Suppressor macrophage (primary cell): ENCODE measurements around the gene PPFIBP2.
"Not testable (repeated sequence)": the region's sequence is repeated elsewhere in the genome, so short reads cannot be mapped to it uniquely, and the experiment has no call there.

Experiments used
- DNase-seq, 4 experiments: peaks; one replicate each; pipeline ENCODE4 v3.0.0-alpha.2; 2020 to 2022

PPFIBP2 gene

DNA sequence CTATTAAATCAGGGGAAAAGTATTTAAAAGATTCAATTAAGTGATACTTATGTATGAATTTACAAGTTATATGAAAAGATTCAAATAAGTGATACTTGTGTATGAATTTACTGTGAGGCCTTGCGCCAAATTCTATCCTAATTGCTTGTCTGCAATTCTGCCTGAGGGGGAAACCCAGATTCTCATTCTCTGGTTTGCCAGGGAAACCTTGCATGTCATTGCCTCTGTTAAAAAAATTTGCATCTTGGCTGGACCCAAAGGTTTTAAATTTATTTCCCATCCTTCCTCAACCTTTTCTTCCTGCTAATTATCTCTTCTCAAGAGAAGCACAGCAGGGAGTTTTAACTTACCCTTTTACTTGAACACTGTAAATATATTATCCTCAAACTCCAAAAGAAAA is 14.7 kb upstream of the PPFIBP2 start:
- no peak for DNase-seq

GRCh38 chr11:7500251-7500650 is 13.5 kb upstream of the PPFIBP2 start:
- DNase-seq, result no peak

DNA sequence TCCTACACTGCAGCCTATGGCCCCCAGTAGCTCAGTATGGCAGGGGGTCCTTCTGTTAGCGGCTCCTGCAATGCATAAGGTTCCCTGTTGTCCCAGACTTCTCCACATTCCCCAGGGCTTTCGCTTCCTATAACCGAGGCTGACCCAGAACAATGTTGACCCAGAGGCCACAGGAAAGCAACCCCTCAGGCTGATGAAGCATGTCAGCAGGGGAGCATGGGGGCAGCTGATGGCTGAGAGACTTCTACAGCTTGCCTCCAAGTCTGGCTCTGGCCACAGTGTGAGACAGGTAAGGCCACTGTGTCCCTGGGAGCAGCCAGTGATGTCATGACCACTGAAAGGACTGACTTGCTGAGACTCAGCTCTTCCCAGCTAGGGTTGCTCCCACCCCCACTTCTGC is 12.5 kb upstream of the PPFIBP2 start:
- no peak for DNase-seq

DNA sequence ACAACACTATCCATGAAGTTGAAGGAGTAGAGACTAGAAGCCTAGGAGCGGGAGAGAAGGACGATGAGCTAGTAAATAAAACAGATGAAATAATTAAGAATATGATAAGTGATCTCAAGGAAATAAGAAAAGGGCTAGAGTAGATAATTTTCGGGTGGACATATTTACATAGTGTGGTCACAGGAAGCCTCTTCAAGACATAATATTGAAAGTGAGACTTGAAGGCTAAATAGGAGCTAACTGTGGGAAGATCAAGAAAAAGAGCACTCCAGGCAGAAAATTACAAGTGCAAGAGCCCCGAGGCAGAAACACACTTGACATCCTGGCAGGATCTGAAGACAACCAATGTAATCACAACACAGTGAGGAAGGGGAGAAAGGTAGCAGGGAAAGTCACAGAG is 11.9 kb upstream of the PPFIBP2 start:
- no peak for DNase-seq

GRCh38 chr11:7506243-7506642 is 7.6 kb upstream of the PPFIBP2 start:
- no peak for DNase-seq

DNA sequence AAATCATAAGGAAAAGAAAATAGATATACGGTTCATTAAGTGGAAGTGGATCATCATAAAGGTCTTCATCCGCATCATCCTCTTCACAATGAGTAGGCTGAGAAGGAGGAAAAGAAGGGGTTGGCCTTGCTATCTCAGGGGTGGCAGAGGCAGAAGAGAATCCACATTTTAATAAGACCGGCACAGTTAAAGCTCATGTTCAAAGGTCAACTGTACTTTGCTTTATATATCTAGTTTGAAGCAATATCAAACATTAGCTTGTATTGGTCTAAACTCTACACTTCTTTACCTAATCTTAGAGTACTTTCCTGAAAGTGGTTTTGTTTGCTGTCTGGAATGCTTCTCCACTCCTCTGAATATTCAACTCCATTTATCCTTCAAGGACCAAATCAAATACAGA is 5.7 kb upstream of the PPFIBP2 start:
- no peak for DNase-seq

DNA sequence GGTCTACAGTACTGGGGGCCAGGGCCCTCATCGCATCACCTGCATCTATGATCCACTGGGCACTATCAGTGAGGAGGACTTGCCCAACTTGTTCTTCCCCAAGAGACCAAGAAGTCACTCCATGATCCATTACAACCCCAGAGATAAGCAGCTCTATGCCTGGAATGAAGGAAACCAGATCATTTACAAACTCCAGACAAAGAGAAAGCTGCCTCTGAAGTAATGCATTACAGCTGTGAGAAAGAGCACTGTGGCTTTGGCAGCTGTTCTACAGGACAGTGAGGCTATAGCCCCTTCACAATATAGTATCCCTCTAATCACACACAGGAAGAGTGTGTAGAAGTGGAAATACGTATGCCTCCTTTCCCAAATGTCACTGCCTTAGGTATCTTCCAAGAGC is 3.8 kb upstream of the PPFIBP2 start:
- DNase-seq, result no peak

DNA sequence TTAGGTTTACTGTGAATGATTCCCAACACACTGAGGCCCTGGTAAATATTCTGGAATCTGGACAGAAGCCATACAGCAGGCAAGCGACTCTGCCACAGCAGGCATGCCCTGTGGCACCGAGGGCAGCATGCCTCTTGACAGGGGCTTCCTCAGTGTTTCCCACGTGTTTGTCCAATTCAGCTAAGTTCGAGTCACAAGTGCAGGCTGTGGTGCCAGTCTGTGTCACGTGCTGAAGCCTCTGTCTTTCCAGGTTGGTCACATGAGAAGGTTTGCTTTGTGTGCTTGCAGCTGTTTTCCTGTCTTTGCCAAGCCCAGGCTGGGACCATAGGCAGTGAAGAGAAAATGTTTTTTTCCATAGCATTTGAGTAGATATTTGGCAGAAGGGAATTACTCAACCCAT is 2.4 kb upstream of the PPFIBP2 start:
- DNase-seq, result peak; percentile 60 to 76 (median 71)

GRCh38 chr11:7512525-7513233 is 1.1 kb upstream of the PPFIBP2 start:
- peak; percentile 90 to 97 (median 94) for DNase-seq

DNA sequence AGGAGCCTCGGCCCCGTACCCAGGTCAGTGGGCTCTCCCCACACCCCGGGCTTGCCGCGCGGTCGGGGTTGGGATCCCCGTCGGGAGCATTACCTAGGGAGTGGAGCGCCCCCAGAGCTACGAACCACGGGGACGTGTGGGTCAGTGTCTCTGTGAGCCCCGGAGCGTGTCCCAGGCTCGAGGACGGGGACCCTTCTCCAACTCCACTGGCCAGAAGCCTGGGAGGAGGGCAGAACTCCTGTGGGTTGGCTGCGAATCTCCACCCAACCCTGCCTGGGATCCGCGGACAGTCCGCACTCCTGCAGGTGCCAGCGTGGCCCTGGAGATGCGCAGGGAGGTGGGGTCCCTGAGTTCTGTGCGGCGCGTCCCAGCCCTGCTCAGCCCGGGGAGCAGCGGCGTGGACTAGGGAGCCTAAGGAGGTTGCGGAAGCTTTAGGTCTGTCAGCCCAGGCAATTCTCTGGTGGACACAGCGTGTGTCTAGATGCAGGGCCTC is 346 bp downstream of the PPFIBP2 start:
- DNase-seq, result peak; percentile 32 to 65 (median 52)

GRCh38 chr11:7515447-7515886 is 1.7 kb downstream of the PPFIBP2 start:
- no peak for DNase-seq

DNA sequence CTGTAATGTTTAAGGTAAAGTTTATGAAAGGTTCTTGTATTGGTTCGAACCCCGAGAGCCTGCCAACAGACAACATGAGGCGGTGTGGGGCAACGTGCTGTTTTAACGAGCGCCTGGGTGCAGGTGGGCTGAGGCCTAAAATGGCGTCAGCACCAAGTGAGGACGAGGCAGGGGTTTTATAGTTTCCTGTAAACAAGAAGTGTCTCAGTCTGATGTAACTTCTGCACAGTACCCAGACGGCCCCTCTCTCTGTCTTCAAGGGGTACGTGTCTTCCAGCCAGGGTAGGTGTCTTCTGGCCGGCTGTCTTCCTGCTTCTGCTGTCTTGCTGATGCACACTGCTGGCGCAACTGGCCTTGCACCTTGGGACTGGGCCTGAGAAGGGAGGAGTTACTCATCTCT is 2.7 kb downstream of the PPFIBP2 start:
- no peak for DNase-seq

- not testable (repeated sequence) for DNase-seq
These were observed 3.9 kb downstream of the PPFIBP2 start for GRCh38 chr11:7517743-7518142.

GRCh38 chr11:7518811-7519562 is 5.2 kb downstream of the PPFIBP2 start:
- DNase-seq, result no peak

DNA sequence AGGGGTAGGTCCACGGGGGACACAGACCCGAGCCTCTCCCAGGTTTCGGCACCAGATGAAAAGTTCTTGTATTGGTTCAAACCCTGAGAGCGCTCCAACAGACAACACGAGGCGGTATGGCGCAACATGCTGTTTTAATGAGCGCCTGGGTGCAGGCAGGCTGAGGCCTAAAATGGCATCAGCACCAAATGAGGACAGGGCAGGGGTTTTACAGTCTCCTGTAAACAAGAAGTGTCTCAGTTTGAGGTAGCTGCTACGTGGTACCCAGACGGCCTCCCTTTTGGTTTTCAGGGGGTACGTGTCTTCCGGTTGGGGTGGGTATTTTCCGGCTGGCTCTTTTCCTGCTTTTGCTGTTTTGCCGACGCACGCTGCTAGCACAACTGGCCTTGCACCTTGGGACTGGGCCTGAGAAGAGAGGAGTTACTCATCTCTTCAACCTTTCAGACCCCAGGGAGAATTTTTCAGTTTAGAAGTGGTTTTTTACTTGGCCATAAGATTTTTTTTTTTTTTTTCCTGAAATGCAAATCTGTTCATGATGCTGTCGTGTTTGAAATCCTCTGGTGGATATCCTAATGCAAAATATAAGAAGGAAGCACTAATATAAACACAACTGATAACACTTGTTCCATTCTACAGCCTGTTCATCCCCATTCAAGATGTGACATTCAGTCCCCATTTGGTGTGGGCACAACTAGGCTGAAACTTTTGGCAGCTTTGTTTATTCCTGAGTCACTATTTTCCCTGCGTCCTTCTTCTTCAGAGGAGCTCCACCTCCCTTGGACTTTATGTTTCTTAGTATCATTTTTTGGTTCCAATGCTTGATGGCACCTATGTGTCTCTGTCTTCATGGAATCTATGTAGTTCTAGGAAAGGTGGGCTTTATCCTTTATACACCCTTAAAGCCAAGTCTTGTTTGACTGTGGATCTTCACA is 6.5 kb downstream of the PPFIBP2 start:
- no peak for DNase-seq

DNA sequence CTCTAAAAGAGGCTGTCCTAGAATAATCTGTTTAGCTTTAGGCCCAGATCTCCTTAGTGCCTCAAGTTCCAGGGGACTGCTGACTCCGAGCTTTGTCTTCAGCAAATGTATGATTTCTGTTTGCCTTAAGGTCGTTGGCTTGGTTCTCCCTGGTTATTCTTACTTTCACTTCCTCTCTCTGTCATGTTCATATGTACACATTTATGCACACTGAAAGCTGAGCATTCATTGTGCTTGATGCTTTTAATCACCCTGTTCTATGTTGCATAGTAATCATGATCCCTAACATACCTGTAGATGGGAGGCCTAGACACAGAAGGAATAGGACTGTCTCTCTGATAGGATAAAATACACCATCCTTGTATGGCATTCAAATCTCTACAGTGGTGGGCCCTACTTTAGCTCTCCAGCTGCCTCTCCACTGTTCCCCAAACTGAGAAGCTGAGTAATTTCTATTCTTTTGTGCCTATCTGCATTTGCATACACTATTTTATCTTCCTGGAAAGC is 7.2 kb downstream of the PPFIBP2 start:
- peak; percentile 63 to 83 (median 75) for DNase-seq

- DNase-seq, result peak; percentile 41 to 73 (median 60)
These were observed 8.3 kb downstream of the PPFIBP2 start for GRCh38 chr11:7522121-7522520.

DNA sequence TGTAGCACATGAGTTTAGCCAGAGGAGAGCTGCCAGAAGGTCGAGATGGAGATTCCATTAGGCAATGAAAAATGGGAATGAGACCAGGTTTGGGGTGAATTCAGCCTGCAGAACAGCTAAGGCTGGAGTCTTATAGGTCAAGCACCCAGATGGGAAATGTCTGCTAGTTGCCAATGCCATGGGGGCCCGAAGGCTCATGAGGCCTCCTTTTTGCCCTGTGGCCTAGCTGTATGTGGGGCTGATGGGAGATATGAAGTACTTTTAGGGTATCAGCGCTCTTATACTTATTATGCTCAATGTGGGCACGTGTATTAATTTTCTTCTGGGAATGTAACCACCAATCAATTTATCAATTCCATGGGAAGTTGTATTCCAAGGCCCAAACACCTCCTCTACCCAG is 8.7 kb downstream of the PPFIBP2 start:
- no peak for DNase-seq

DNA sequence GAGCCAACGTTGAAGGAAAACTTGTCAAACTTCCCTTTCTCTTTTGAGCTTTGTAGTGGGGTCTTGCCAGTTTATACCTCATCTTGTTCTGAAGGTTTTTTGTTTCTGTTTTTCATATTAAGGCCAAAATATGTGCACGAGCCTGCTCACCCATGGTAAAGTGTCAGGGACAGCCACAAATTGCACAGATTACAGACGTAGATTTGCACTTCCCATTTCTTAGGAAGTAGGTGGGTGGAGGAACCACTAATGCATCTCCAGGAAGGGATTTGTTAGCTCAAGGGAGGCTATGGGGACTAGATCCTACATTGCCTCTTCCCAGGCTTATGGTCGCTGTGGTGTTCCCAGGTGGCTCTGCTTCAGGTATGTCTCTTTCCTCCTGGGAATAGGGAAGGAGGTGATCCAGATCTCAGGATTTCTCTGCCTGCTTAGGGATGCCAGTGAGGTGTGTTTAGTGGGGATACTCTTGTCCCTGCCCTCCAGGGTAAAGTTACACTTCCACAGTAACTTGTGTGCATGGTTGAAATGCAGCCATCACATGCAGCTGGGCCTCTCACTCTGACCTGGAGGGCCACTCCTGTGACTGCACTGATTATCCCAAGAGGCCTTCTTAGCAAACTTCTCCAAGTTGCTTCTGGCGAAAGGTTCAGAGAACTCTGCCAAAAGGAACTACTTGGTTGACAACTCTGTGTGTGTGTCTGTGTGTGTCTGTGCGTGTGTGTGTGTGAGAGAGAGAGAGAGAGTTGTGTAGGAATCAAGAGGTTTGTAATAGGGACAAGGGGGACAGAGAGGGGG is 9.8 kb downstream of the PPFIBP2 start:
- peak; percentile 42 to 74 (median 66) for DNase-seq

GRCh38 chr11:7524462-7525235 is 10.8 kb downstream of the PPFIBP2 start:
- peak; percentile 46 to 72 (median 70) for DNase-seq

DNA sequence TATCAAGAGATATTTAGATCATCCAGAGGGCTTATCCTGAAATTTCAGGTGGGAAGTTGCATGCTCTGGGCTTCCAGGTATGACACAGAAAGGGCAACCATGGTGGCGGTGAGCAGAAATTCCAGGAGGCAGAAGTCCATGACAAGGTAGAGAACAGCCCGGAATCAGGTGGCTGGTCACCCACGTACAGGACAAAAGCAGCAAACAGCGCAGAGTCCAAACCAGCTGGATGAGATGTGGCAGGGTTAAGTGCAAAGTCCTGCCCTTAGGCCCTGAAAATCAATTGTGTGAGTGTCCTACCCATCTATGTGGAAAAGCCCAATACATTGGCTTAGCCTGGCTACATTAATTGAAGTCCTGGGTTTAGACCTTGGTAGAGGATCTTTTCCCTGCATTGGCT is 11.6 kb downstream of the PPFIBP2 start:
- DNase-seq, result no peak
